ENCODE data around the gene FBXO36.

- TF ChIP-seq ZNF331 (CRISPR knock-in tag; IDR thresholded peaks at IDR 0.05; ENCODE audit: low read depth), result no peak
- TF ChIP-seq CTCF (conservative IDR thresholded peaks at IDR 0.05; ENCODE audit: low read depth in 2 of 2), result no peak
- no peak for TF ChIP-seq EZH2phosphoT487 (IDR thresholded peaks at IDR 0.05; ENCODE audit: unreplicated experiment)
- no peak for TF ChIP-seq EZH2 (IDR thresholded peaks at IDR 0.05; ENCODE audit: low read depth, unreplicated experiment)
- TF ChIP-seq CREB1 (CRISPR knock-in tag; IDR thresholded peaks at IDR 0.05; ENCODE audit: low read depth), result no peak
- no peak for TF ChIP-seq POLR2AphosphoS5 (IDR thresholded peaks at IDR 0.05; ENCODE audit: low read depth)
- no peak for TF ChIP-seq REST (IDR thresholded peaks at IDR 0.05; ENCODE audit: unreplicated experiment)
- no peak for TF ChIP-seq JUNB (IDR thresholded peaks at IDR 0.05; ENCODE audit: unreplicated experiment)
- TF ChIP-seq NANOG (IDR thresholded peaks at IDR 0.05; ENCODE audit: borderline replicate concordance), result no peak
Measured at GRCh38 chr2:229945975-229946374, 23.7 kb downstream of the FBXO36 start.
